Retina (tissue), 1 donor: ENCODE results near the gene NTMT2.

Source experiments
- DNase-seq: peaks from one replicate; pipeline ENCODE4 v3.0.0-alpha.2; 2016

NTMT2 gene

GRCh38 chr1:170213596-170213995 is 67.8 kb downstream of the NTMT2 start:
- DNase-seq, result no peak

- no peak for DNase-seq
These were observed 68.6 kb downstream of the NTMT2 start for GRCh38 chr1:170214117-170215032.

DNA sequence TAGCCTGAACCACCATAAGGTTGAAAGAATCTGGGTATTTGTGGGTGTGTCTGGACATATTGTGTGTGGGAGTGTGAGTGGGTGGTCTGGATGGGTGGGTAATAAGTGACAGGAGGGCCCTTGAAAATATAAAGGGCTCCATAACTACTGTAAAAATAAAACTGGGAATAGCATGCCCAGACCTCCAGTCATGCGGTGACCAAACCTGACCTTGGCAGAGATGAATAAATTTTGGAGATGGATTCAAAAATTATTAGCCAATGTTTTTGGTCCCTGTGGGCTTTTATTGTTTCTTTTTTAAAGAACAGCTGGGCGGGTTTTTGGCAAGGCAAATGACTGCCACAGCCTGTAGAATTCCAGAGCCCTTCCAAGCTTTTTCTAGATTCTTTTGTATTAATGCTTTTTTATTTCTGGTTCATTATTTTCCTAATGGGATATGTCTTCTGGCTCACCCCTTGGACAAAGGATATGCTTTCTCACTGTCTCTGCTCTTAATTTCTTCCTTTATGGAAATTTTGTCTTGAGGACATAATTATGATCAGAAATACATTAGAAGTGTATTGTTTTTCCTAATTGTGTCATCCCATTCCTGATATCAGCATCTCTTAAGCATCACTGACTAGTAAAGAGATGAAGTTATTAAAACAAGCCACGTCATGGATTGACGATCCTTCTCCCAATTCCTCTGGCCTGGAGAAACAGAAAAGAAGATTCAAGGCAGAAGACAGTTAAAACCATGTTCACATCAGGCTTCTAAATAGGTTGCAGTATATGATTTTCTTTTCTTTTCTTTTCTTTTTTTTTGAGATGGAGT is 69.5 kb downstream of the NTMT2 start:
- DNase-seq, result no peak

- no peak for DNase-seq
These were observed 71.9 kb downstream of the NTMT2 start for GRCh38 chr1:170217517-170218256.

GRCh38 chr1:170218257-170218650 is 72.5 kb downstream of the NTMT2 start:
- DNase-seq, result no peak
